GM21723 (cell line): ENCODE data around the gene ARMC2.
"Not testable (repeated sequence)": the region's sequence is repeated elsewhere in the genome, so short reads cannot be mapped to it uniquely, and the experiment has no call there.

ENCODE experiments used
- ATAC-seq: cut with Tn5 transposase; IDR thresholded peaks from one replicate; pipeline ENCODE4 v1.9.1; 2021; ENCODE audit warnings: mild to moderate bottlenecking, moderate library complexity; ENCODE audit not compliant: unreplicated experiment

The ARMC2 gene

DNA sequence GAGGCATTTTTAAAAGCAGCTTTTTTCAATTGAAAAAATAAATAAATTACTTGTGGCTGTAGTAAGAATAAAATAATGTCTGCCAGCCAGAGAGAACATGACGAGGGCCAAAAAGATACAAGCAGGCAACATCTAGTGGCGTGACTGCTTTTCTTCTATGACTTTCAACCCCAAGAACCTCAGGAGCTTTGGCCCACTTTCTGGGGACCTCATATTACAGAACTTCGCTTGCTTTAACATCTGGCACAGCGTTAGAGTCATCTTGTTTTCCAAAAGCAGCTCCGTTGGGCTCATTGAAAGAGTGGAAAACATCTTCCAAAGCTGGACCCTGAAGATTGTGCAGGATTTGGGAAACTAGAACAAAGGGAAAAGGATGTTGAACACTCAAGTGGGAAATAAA, 67.0 kb downstream of the ARMC2 start:
- ATAC-seq, result no peak

DNA sequence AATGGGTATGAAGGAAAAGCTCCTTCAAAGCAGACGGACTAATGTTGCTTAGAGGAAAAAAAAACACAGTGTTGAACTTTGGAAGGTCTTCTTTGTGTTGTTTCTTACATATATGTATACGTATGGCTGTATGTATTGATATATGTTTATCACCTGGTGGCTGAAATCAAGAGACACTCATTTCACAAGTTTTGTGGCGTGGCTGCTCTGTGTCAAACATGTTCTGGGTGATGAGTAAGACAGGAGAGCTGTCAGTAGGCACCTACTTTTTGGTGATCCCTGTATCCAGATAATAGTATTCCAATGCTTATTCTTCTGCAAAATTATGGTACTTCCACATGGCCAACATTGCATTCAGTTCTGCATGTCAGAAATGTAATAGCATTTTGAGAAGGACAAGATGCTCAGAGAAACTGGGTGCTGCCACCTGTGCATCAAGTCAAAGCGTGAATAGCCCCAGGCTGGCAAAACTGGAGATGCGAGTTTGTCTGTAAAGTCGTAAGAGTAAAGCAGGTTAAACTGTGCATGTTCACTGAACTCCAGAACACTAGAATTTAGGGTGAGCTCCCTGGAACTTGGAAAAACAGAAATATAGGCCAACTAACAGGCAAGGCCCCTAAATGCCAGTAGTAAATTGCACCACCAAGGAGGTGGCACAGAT, 67.9 kb downstream of the ARMC2 start:
- no peak for ATAC-seq

DNA sequence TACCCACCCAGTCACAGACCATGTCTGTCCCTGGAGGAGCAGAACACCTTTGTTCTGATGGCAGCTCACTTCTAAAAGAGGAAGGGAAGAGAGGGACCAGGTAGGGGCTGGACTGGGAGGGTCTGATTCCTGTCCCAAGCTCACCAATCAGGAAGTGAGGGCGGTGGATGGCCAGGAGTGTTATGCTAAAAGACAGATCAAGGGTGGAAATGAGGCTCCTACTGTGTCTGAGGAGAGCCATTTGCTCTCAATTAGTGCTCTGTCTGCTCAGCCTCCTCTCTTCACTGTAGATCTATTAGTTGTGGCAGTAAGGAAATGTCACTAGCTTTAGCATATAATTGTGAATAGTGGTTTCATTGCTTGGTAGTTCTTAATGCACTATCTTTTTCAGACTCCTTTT, 72.5 kb downstream of the ARMC2 start:
- no peak for ATAC-seq

DNA sequence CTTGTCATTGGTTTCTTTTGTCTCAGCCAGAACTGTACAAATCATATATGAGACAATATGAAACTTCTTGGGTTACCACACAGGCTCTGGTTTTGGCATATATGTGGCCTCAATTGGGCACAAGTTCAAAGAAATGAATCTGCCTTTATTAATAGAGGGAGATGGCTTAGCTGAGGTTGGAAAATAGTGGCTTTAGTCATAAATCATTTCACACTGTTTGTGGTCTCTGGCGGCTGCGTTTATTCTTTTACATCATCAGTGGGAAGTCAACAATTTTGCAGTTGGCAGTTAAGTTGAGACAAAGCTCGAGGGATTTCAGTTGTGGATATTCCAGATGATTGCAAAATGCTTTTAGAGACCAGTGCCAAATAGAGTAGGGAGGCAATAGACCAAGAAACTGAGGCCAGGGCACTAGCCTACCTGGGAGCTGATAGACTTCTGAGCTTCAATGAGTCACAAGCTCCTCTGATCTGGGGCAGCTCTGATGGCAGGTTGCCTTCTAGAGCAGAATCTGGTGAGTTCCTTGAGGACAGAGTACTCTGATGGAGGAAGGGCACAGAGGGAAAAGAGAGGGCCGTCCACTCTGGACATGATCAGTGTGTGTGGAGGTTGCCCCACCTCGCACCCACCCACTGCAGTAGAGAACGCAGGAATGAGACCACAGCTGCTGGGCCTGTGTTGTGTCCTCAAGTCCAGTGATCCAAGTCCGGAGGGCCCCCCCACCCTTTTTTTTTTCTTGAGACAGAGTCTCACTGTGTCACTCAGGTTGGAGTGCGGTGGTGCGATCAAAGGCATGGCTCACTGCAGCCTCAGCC, 73.5 kb downstream of the ARMC2 start:
- ATAC-seq, result no peak

DNA sequence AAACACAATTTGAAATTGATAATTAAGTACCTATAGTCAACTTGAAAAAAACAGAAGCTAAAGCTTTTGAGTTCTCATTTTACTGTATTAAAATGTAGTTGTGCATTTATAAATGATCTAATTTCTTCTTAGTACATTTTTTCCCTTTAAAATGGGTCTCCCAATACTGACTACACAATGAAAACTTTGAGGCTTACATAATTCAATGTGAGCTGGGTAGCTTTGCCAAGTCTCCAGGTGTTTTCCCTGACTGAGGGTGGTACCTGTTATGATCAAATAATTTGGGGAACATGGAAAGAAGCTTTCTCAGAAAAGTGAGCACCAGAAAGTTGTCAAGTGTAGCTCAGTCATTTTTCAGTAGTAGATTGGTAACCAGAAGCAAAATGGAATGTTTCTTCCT, 74.3 kb downstream of the ARMC2 start:
- ATAC-seq, result no peak

DNA sequence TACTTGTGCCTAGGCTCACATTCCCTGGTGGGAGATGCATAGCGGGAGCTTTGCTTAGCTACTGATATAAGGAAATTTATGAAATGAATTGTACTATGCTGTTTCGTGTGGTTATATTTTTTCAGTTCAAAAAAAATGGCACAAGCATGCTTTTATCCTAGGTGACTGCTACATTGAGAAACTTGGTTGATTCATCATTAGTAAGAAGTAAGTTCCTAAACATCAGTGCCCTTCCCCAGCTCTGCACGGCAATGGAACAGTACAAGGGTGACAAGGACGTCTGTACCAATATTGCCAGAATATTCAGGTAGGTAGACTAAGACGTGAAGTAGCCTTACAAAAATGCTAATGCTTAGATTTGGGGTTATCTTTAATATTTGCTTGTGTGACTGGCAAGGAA, 79.7 kb downstream of the ARMC2 start:
- ATAC-seq, result no peak

DNA sequence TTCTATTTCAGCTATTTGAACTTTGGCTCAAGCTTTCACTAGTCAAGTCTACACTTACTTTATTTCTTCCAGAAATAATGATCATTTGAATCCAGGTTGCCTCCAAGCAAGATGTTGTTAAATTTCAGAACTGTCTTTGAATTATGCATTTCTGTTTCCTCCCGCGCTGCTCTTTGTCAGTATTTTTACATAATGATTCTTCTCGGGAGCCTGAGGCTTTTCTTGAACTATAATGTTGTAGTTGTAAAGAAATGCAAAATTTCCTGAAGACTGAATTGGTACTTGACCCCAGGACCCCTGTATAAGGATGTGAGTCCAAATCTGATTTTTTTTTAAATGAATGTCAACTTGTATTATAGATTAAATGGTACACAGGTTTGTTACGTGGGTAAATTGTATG, 80.4 kb downstream of the ARMC2 start:
- no peak for ATAC-seq

DNA sequence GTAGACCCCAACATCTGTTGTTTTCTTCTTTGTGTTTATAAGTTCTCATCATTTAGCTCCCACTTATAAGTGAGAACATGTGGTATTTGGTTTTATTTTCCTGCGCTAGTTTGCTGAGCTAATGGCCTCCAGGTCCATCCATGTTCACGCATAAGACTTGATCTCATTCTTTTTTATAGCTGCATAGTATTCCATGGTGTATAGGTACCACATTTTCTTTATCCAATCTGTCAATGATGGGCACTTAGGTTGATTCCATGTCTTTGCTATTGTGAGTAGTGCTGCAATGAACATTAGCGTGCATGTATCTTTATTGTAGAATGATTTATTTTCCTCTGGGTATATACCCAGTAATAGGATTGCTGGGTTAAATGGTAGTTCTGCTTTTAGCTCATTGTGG, 82.9 kb downstream of the ARMC2 start:
- not testable (repeated sequence) for ATAC-seq

DNA sequence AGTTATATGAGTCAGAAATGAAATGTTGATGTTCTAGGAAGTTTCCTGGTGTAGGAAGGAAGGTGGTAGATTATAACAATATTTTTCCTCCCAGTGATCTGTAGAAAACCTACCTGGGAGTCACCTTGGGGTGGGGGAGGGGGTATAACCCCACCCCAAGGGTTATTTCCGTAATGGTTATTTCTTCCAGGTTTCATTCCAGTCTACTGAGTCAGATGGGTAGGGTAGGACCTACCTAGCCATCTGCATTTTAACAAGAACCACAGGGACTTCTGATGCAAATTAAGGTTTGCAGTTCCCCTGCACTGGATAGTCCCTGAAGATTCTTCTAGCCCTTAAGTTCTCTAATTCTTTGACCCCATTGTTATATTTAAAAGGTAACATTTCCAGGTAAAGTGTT, 88.9 kb downstream of the ARMC2 start:
- ATAC-seq, result no peak

DNA sequence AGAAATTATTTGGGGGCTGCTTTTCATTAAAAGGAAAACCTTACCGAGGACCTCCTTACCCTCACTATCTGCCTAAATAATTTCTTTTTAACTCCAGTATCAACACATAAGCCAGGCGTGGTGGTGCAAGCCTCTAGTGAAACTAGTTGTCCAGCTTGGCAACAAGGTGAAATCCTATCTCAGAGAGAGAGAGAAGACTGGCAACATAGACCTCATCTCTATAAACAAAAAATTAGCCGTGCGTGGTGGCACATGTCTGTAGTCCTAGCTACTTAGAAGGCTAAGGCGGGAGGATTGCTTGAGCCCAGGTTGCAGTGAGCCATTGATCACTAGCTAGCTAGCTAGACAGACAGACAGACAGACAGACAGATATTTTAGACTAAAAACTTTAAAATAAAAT, 92.5 kb downstream of the ARMC2 start:
- no peak for ATAC-seq

DNA sequence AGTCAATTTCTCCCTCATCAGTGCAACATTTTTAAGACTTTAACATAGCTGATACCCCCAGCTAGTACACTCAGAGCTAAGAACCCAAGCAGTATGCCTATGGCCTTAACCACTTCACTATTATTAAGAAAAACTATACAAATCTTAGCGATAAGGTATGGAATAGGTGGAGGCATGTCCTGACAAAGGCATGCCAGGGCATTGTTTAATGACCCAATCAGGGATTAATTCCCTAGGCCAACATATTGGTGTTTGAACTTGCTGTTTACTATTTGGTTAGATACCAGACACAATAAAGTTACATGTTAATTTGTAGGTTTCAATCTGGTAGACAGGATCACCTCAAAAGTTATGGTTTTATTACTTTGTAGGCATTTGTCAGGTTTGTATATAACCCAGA, 93.1 kb downstream of the ARMC2 start:
- ATAC-seq, result no peak

DNA sequence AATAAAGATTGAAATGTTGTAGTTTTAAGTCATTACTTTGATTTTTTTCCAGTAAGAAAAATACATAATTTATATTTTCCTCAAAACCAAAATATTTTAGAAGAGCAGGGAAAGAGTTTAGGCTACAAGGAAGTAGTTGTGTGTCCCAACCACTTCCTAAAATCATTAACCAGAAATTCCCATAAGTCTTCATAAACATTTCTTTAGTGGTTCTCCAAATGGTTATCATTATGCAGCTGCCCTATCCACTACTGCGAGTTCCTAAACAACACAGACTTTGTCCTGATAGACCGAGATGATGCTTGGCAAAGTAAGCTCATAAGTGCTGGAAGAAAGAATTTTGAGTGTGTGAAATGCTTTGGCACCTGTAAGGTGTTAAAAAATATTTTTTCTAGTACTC, 93.6 kb downstream of the ARMC2 start:
- no peak for ATAC-seq

DNA sequence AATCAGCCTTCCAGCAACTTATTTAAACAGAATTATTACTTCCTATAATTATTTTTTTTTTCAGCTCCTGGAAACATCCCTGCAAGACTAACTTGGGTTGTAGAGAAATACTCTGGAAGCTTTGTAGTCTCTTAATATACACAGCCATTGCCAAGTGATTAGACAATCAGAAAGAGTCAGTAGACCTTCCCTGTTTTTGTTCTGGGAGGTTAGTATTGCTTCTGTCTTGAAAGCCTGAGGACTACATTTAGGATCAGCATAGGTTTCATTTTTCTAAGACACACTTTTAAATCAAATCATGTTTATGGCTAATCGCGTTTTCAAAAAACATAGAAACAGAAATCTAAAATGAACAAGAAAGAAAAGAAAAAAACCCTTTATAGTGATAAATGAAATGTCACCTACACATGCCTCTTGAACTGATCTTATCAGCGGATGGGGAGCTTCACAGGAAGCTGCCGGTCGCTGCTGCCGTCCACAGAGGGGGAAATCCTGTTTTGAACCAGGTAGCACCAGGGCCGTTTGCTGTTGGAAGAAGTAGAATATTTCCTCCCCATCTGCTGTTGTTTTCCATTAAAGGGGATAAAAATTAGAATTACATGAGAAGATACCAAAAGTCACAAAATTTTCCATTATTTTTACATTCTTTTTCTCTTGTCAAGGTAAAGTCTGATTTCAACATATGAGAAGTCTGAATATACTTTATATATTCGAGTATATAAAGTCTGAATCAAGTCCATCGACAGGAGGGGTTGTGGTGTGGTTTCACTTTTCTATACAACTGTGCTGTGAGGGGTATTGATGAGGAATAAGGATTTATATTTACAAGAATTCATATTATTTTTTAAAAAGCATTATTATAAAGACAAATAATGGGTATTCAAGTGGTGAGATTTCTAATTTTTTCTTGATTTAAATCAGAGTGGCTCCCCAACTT, 94.6 kb downstream of the ARMC2 start:
- ATAC-seq, result no peak

DNA sequence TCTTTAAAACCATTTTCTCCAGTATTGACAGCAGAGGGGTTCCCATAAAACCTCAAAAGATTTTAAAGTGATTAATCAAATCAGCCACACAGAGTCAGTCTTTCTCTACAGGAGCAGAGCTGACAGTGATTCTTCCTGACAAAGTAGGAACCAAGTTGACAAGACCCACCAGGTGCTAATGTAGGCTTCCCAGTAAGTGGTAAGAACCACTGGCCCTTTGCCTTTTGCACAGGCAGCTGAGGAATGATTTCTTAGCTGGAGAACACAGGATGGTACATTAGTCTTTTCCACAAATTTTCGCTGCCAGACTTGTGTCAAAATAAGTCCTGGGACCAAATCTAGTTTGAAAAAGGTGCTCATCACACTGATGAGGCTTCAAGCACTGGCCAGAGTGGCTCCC, 95.8 kb downstream of the ARMC2 start:
- no peak for ATAC-seq

DNA sequence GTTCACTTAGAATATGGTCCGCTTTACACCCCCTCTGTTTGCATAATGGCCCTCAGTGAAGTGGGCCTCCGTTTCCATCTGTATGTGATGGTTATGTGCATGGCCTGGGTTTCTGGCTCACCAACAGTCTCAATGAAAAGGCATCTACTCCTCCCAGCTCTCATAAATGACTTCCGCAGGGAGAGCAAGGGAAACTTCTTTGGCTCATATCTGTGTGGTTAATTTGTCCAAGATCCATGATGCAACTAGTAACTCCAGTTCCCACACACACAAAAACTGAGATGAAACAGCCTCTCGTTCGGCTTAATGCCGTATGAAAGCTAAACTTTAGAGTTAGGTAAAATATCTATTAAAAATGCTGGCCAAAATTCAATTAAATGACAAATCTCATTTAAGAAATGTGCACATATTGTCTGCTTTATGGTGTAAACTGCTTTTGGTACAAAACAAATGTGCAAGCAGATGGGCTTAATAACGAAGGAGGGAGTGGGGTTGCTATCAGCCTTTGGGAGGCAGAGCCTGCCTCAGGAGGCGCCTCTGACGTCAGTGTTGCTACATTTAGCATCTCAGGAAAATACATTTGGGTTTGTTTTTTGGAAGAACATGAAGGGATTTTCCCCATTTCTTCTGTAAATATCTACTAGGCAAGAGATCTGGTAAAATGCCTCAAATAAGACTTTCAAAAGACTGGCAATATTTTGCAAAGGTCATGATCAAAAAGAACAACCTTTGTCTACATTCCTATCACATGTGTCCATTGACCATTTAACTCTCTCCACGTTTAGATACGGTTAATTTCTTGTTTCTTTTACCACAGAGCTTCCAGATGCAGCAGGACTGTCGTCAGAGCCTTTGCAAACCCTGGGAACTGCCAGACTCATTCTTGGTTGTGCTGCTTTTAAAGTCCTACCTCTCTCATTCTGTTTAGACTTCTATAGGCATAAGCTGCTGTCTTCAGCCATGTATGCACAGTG, 96.8 kb downstream of the ARMC2 start:
- no peak for ATAC-seq

DNA sequence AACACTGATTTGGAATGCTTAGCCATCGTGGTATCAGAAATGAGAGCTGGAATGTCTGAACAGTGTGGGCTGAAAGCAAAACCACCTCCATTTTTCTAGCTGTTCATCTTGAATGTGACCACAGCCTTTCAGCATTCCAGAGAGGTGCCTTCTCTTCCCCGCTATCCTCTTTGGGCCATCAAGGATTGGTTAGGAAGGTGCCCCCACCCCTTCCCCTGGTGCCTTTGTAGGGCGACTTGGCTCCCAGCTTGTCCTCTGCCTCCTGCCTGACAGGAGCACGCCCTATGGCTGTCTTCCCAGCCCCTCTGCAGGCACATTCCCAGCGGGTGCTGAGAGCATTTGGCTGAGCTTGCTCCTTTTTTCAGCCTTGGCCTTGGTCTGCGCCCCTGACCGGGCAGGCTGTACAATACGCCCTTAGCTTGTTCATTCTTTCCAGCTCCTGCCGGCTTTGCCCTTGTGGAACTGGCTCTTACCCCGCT, 97.5 kb downstream of the ARMC2 start:
- no peak for ATAC-seq

DNA sequence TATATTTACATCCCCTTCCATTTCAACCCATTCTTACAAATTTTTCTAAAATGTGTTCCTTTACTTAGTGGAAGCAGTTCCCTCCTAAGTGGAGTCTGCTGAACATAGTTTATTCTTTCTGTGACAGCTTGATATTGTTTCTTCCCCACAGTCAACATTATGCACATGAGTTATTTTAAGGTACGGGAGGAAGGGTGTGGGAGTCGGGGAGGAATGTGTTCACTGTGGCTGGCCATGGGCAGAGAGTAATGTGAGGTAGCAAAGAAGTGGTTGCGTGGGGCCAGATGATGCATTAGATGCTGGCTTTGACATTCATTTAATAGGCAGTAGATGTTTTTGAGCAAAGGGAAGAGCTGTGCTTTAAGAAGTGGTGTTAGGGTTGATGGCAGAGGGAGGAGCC, 98.5 kb downstream of the ARMC2 start:
- ATAC-seq, result no peak

DNA sequence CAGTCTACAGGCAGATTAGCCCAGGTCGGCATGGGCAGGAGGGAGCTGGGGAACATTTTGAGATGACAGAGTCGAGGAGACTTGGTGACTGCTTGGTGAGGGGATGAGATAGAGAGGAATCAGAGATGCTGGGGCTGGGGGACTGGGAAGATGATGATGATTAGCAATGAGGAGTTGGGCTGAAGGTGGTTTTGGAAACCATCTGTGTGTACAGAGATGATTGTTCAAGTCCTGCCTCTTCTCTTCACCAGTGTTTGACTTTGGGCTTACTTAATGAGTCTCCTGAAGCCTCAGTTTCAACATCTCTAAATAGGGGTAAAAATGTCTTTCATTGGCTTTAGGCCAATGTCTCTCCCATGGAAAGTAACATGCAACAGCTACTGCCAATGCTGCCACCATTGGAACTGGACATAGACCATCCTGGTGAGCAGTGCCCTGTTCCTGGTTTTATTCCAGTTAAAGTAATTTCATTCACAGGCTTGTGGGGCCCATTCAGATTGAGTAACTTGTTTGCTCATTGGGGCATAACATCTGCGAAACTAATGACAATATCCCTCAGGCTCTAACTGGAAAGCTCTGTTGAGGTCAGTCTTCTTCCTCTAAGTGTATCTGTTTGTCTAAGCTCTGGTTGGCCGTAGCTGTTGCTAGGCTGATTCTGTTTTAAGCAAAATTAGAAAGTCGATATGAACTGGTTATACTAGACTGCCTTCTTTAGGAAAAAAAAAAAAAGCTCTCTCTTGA, 99.1 kb downstream of the ARMC2 start:
- no peak for ATAC-seq

DNA sequence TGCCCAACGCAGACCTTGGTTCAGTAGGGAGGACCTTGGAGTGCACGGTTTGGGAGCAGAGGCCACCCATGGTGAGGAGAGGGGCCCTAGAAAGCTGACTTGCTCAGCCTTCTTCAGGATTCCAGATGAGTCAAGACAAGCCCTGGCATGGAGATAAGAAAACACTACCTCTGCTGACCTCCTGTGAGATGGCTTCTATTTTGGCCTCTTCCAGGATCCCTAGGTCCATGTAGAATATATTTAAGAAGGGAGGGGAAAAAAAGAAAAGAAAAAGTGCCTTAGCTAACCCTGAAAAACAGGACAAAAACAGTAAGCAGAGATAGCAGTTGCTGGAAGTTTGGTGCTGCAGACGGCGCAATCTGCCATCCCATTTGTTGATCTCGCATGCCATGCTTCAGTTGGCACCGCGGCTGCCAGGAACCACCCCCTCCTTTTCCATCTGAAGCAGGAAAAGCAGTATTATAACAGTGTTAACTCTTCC, 100.0 kb downstream of the ARMC2 start:
- ATAC-seq, result no peak
